COR-L47 (cell line): Measurements from ENCODE around the gene MMP23B.
"Not testable (repeated sequence)": the region's sequence is repeated elsewhere in the genome, so short reads cannot be mapped to it uniquely, and the experiment has no call there.

Source experiments
- DNase-seq: peaks from one replicate; lab custom pipeline; 2025; lab: John Stamatoyannopoulos, UW

The MMP23B gene

GRCh38 chr1:1630965-1631781, 800 bp upstream of the MMP23B start:
- peak; percentile 18 for DNase-seq

GRCh38 chr1:1633409-1633808, 1.4 kb downstream of the MMP23B start:
- DNase-seq, result not testable (repeated sequence)

- not testable (repeated sequence) for DNase-seq
Observed at GRCh38 chr1:1634613-1635012, 2.6 kb downstream of the MMP23B start.

GRCh38 chr1:1636621-1637478, 4.9 kb downstream of the MMP23B start:
- not testable (repeated sequence) for DNase-seq

GRCh38 chr1:1637479-1637875, 5.5 kb downstream of the MMP23B start:
- DNase-seq, result not testable (repeated sequence)

GRCh38 chr1:1638528-1638927, 6.6 kb downstream of the MMP23B start:
- not testable (repeated sequence) for DNase-seq

- DNase-seq, result not testable (repeated sequence)
Observed at GRCh38 chr1:1639368-1639767, 7.4 kb downstream of the MMP23B start.

GRCh38 chr1:1640081-1640480, 8.1 kb downstream of the MMP23B start:
- DNase-seq, result not testable (repeated sequence)

- DNase-seq, result not testable (repeated sequence)
Observed at GRCh38 chr1:1640711-1641461, 8.9 kb downstream of the MMP23B start.

GRCh38 chr1:1646326-1646725, 14.4 kb downstream of the MMP23B start:
- not testable (repeated sequence) for DNase-seq

GRCh38 chr1:1647567-1648241, 15.7 kb downstream of the MMP23B start:
- not testable (repeated sequence) for DNase-seq

GRCh38 chr1:1648265-1648664, 16.3 kb downstream of the MMP23B start:
- not testable (repeated sequence) for DNase-seq

- DNase-seq, result peak; percentile 98
Observed at GRCh38 chr1:1658583-1659549, 26.9 kb downstream of the MMP23B start, which contains the start of gene CDK11B. Gene CDK11B, minus strand, starts transcription at chr1:1659004. Its CDS starts 1,519 bp downstream, at chr1:1657485.

- DNase-seq, result not testable (repeated sequence)
Observed at GRCh38 chr1:1662392-1662791, 30.4 kb downstream of the MMP23B start.

GRCh38 chr1:1662830-1663560, 31.0 kb downstream of the MMP23B start:
- DNase-seq, result not testable (repeated sequence)

- not testable (repeated sequence) for DNase-seq
Observed at GRCh38 chr1:1664318-1664717, 32.3 kb downstream of the MMP23B start.

- DNase-seq, result no peak
Observed at GRCh38 chr1:1664941-1665814, 33.2 kb downstream of the MMP23B start.

- DNase-seq, result no peak
Observed at GRCh38 chr1:1665815-1666251, 33.9 kb downstream of the MMP23B start.
